Bronchial epithelial cell (primary cell): ENCODE results near the gene PHKA1. TPM values are rescaled to one million over a fixed set of nuclear protein-coding genes. Genes with fewer than 3 reads are reported as not detected.
"Not testable (repeated sequence)": the region's sequence is repeated elsewhere in the genome, so short reads cannot be mapped to it uniquely, and the experiment has no call there.

Experiments
- DNase-seq: peaks from one replicate; pipeline ENCODE4 v3.0.0-alpha.2; 2010; ENCODE audit warnings: low read depth
- FAIRE-seq: peaks from 2 replicates; lab custom pipeline; 2011; peaks lifted over from hg19 to GRCh38; lab: Jason Lieb, UNC
- H3K27me3 ChIP-seq: 2 replicates; pipeline ENCODE4 v1.5.1; 2011; ENCODE audit warnings: low read length; ENCODE audit not compliant: control insufficient read depth, insufficient read depth
- H3K36me3 ChIP-seq: 2 replicates; pipeline ENCODE4 v1.5.1; 2011; ENCODE audit warnings: low read length; ENCODE audit not compliant: control insufficient read depth, insufficient read depth
- H3K4me3 ChIP-seq: 2 replicates; pipeline ENCODE4 v1.5.1; 2011; ENCODE audit warnings: mild to moderate bottlenecking, low read depth, low read length, control low read depth
- CTCF ChIP-seq: IDR thresholded peaks from 2 replicates; pipeline ENCODE4 v1.5.1; 2011; ENCODE audit warnings: mild to moderate bottlenecking, moderate library complexity, low read length, control low read depth, inconsistent platforms; ENCODE audit not compliant: insufficient read depth, severe bottlenecking
- total RNA-seq: library from RNA; depleted of rRNA; stranded (reverse); fragments of >200 nt; gene quantifications from 2 replicates; pipeline ENCODE4 v1.2.1, GENCODE V29; 2014

Gene PHKA1
- total RNA-seq, 1 donor from 2014 or later: 13.4 TPM

GRCh38 chrX:72554448-72555140 is 159.5 kb downstream of the PHKA1 start:
- Histone ChIP-seq H3K27me3 (no peaks in the 10 kb centered on the region), H3K4me3 (no peak overlapping the region), H3K36me3 (no peaks in the 10 kb centered on the region)
- no peak for TF ChIP-seq CTCF
- no peak for FAIRE-seq
- peak; percentile 70 for DNase-seq

GRCh38 chrX:72552443-72552842 is 161.7 kb downstream of the PHKA1 start:
- not testable (repeated sequence) for H3K4me3 ChIP-seq, H3K27me3 ChIP-seq, FAIRE-seq, DNase-seq, H3K36me3 ChIP-seq

GRCh38 chrX:72545990-72546389 is 168.1 kb downstream of the PHKA1 start:
- Histone ChIP-seq H3K27me3 (no peaks in the 10 kb centered on the region), H3K4me3 (no peak overlapping the region), H3K36me3 (no peaks in the 10 kb centered on the region)
- no peak for DNase-seq
- no peak for TF ChIP-seq CTCF
- FAIRE-seq: no peak

- TF ChIP-seq CTCF: no peak
- no peak for FAIRE-seq
These were observed 173.8 kb downstream of the PHKA1 start for GRCh38 chrX:72540318-72540717.

GRCh38 chrX:72539822-72540221 is 174.3 kb downstream of the PHKA1 start:
- Histone ChIP-seq H3K36me3 (no peaks in the 10 kb centered on the region), H3K27me3 (no peaks in the 10 kb centered on the region), H3K4me3 (no peak overlapping the region)
- FAIRE-seq: no peak
- TF ChIP-seq CTCF: no peak
- no peak for DNase-seq

More at GRCh38 chrX:72540318-72540717, 173.8 kb downstream of the PHKA1 start:
- DNase-seq: peak; percentile 21
- Histone ChIP-seq H3K36me3 (no peaks in the 10 kb centered on the region), H3K4me3 (no peak overlapping the region), H3K27me3 (no peaks in the 10 kb centered on the region)

GRCh38 chrX:72536542-72536941 is 177.6 kb downstream of the PHKA1 start:
- H3K4me3 ChIP-seq: no peak overlapping the region
- FAIRE-seq: no peak
- no peaks in the 10 kb centered on the region for H3K27me3 ChIP-seq
- H3K36me3 ChIP-seq: no peaks in the 10 kb centered on the region
- TF ChIP-seq CTCF: no peak
- DNase-seq: no peak
